DMS53 treated with DMSO at 0.1 percent for 48 hours (cell line): ENCODE data around the gene ADAM10.

ENCODE experiments used
- DNase-seq: peaks from one replicate; lab custom pipeline; 2025; ENCODE audit not compliant: unreplicated experiment; lab: John Stamatoyannopoulos, UW

ADAM10 gene

DNA sequence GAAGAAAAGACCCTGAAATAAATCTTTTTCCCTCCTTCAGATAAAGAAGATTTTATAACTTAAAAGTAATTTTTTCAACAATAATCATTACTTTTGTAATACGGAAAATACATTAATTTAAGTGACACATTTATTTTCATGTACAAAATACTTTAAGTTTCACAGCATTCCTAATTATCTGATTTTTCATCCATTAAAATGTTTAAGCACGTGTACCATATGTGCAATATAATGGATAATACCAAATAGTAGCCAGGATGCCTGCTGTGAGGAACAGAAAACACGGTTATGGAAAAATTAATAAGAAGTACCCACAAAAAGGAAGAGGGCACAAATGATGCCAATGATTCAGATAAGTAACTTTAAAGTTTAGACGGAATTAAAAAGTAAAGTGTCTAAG lies 33.5 kb downstream of the ADAM10 start:
- no peak for DNase-seq

- no peak for DNase-seq
These were observed 34.1 kb downstream of the ADAM10 start for GRCh38 chr15:58715266-58715917.

DNA sequence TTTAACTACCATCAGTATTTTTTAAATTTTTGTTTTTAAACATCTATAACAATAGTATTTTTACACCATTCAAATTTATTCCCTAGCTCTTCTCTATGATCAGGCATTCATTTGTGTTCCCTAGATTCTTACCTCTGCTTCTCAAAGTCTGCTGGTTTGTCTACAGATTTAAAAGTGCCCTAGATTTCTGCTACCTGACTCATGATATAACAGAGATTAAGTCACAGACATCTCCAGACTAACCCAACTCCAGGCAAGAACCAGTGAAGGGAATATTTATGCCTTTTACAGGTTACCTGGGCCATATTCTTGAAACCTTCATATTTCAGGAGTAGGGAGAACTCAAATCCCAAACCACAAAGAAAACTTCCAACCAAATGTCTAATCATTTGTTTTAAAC lies 38.8 kb downstream of the ADAM10 start:
- no peak for DNase-seq

DNA sequence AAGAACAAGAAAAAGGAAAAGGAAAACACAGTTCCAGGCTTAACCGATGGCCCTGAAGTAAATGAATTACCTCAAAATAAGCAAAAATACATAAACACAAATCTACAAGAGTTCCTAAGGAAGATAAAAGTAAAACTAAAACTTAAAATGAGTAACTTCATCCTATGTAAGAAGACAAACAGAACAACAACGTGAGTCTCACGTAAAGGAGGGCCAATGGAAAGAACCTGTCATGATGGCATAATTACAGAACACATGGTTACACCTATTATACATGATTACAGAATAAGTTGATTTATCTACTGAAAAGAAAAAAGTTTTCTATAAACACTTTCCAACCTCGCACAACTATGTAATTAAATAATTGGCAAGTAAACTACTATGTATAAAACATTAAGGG lies 42.1 kb downstream of the ADAM10 start:
- DNase-seq = no peak

DNA sequence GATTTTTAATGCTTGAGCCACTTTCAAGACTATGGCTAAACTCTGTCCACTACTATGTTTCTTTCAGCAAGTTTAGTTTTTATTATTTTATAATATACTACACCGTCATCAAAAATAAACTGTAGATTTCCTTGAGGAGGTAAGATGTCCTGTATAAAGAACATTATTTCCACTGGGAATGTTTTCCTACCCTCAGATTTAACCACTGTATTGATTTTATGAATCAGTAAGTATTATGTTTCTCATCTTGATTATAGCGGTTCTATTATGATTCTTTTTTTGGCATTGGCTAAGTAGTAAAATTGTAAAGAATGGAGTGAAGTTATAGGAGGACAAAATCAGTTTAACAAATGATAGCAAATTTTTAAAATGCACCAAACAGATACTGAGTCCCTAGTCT lies 44.4 kb downstream of the ADAM10 start:
- no peak for DNase-seq

DNA sequence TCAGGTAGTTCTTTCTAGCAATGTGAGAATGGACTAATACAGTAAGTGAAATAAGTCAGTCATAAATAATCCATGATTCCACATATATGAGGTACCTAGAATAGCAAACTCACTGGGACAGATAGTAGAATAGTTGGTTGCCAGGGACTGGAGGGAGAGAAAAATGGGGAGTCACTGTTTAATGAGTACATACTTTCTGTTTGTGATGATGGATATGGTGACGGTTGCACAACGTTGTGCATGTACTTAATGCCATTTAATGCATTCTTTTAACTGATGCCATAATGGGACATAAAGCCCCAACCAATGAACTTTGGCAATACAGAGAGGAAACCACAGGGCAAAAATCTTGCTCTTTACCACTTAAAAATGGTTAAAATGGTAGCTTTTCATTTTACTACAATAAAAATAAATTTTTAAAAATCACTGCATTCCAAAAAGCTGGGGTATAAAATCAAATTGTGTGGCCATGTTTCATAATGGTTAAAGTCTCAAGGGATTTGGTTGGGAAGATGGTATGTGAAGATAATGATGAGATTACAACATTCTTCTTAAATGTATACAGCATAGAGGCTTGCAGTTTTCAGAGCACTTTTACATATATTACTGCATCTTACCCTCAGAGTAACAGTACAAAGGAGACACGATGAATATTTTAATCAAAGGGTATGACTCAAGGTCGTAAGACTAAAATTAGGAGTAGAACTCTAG lies 45.2 kb downstream of the ADAM10 start:
- DNase-seq = no peak

- no peak for DNase-seq
These were observed 45.9 kb downstream of the ADAM10 start for GRCh38 chr15:58703610-58704009.

- DNase-seq = no peak
These were observed 47.3 kb downstream of the ADAM10 start for GRCh38 chr15:58702233-58702632.

- no peak for DNase-seq
These were observed 48.1 kb downstream of the ADAM10 start for GRCh38 chr15:58701376-58701775.

DNA sequence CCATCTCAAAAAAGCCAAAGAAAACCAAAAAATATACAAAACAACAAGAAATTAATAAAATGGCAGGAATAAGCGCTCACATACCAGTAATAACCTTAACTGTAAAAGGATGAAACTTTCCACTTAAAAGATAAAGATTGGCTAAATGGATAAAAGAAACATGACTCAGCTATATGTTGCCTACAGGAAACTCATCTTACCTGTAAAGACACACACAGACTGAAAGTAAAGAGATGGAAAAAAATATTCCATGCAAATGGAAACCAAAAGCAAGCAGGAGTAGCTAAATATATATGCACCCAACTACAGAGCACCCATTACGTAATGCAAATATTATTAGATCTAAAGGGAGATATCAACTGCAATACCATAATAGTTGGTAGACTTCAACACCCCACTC lies 49.7 kb downstream of the ADAM10 start:
- no peak for DNase-seq

DNA sequence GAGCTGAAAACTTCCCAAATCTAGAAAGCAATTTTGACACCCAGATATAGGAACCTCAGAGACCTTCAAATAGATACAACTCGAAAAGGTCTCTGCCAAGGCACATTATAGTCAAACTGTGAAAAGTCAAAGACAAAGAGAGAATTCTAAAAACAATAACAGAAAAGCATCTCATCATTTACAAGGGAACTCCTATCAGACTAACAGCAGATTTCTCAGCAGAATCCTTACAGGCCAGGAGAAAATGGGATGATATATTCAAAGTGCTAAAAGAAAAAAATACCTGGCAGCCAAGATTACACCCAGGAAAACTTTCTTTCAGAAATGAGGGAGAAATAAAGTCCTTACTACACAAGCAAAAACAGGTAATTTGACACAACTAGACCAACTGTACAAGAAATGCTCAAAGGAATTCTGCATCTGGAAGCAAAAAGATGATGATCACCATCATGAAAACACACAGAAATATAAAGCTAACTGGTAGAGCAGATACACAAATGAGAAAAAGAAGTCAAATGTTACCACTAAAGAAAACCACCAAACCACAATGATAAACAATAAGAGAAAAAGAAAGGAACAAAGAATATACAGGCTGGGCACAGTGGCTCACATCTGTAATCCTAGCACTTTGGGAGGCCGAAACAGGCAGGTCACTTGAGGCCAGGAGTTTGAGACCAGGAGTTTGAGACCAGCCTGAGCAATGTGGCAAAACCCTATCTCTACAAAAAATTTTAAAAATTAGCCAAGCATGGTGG lies 50.4 kb downstream of the ADAM10 start:
- no peak for DNase-seq

DNA sequence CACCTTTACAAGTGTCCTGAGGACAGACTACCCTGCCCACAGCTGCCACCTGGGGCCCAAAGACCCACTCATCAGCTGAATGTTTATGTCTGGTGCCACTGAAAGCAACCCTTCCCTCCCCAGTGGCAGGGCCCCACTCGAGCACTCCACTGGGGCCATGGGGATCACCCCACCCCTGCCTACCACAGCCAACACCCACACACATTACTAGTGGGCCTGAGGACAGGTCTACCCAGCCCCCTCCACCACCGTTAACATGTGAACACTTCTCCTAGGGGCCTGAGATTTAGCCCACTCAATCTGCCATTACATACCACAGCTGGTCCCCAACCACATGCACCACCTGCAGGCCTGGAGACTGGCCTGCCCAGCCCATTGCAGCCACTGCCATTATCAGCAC lies 52.3 kb downstream of the ADAM10 start:
- DNase-seq = no peak

GRCh38 chr15:58696738-58697137 lies 52.8 kb downstream of the ADAM10 start:
- DNase-seq = no peak

DNA sequence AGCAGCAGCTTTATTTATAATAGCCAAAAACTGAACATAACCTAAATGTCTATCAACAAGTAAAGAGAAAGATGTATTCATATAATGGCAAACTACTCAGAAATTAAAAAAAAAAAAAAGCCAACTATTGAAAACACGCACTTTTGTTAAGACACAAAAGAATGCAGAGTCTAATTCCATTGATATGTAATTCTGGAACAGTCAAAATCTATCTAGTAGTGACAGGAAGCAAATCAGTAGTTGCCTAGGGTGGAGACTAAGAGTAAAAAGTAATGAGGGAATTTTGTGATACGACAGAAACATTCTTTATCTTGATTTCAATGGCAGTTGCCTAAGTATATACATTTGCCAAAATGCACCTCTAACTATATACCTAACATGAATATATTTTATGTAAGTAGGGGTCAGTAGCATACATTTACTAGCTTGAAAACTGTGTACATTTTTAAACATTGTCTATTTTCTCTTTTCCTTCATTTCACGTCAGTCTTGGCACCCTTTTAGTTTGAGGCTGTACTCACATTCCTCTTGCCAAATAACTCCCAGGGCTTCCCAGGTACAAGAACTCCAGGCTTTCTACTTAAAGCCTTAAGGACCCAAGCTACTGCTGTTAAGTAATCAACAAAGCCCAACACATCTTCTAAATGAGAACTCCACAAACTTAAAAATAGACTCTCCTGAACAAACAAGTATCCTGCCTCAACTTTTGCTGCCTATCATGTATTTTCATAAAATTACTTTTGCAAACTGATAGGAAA lies 54.7 kb downstream of the ADAM10 start:
- DNase-seq = no peak

DNA sequence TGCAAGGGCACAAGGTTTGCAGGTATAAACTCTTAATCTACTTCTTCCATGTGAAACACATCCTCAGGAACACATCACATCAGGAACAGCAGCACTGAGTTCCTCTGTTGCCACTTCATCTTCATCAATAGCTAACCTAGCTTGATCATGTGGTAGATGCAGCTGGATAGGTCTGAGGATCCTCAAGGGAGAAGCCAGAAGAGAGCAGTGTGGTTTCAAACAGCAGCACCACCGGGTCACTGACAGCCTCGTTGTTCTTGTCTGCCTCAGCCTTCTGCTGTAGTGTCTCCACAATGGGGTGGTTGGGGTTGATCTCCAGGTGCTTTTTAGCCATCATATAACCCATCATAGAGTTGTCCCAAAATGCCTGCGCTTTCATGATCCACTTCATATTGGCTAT lies 58.8 kb downstream of the ADAM10 start:
- no peak for DNase-seq

DNA sequence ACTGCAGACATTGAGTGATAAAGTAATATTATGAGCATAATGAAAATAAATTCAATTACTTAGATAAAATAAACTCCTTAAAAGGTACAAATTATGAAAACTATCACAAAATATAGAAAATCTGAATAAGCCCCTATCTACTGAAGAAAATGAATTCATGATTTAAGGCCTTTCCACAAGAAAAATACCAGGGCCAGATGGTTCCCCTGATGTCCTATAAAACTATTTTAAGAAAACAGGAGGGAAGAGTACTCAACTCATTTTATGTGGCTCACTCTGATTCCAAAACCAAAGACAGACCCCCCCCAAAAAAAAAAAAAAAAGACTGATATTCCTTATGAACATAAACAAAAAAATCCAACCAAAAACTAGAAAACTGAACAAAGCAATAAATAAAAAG lies 59.9 kb downstream of the ADAM10 start:
- no peak for DNase-seq

GRCh38 chr15:58686286-58686685 lies 63.2 kb downstream of the ADAM10 start:
- no peak for DNase-seq

- no peak for DNase-seq
These were observed 64.8 kb downstream of the ADAM10 start for GRCh38 chr15:58684751-58685150.

- no peak for DNase-seq
These were observed 65.3 kb downstream of the ADAM10 start for GRCh38 chr15:58684036-58684710.

- no peak for DNase-seq
These were observed 67.3 kb downstream of the ADAM10 start for GRCh38 chr15:58682234-58682633.

DNA sequence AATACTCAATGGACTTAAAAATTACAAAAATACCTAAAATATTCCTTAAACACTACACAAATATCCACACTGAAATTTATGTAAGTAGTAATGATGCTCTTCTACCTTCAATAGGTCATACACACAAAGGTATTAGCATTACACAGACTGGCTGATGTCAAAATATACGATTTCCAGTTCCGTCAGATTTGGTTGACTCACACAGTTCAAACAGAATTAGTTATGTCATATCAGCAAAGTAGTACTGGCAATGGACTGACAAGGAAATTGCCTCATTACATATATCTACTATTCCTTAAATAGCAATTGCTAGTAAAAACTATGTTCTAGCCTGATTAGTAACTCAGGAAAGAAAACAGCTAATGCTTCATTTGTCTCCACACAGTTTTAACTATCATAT lies 70.8 kb downstream of the ADAM10 start:
- DNase-seq = no peak
